C4-2B (cell line): ENCODE measurements around the gene SCD.

Experiments used
- ZFX ChIP-seq: fragments of 450-650 bp; IDR thresholded peaks from 2 replicates; pipeline ENCODE4 v1.6.1; 2017
- TF ChIP-seq, protein P1 (sequence below): fragments of 450-650 bp; conservative IDR thresholded peaks from 2 replicates; pipeline ENCODE4 v1.5.1; 2017; ENCODE audit warnings: mild to moderate bottlenecking

GRCh38 chr10:100346765-100347567, at the start of gene SCD:
- TF ChIP-seq ZFX: no peak
- TF ChIP-seq, protein P1, sequence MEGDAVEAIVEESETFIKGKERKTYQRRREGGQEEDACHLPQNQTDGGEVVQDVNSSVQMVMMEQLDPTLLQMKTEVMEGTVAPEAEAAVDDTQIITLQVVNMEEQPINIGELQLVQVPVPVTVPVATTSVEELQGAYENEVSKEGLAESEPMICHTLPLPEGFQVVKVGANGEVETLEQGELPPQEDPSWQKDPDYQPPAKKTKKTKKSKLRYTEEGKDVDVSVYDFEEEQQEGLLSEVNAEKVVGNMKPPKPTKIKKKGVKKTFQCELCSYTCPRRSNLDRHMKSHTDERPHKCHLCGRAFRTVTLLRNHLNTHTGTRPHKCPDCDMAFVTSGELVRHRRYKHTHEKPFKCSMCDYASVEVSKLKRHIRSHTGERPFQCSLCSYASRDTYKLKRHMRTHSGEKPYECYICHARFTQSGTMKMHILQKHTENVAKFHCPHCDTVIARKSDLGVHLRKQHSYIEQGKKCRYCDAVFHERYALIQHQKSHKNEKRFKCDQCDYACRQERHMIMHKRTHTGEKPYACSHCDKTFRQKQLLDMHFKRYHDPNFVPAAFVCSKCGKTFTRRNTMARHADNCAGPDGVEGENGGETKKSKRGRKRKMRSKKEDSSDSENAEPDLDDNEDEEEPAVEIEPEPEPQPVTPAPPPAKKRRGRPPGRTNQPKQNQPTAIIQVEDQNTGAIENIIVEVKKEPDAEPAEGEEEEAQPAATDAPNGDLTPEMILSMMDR: no peak
